CD4-positive, alpha-beta T cell treated with Interleukin-17A for 4 hours (primary cell): ENCODE results near the gene TBXA2R.
"Not testable (repeated sequence)": the region's sequence is repeated elsewhere in the genome, so short reads cannot be mapped to it uniquely, and the experiment has no call there.

Source experiments
- DNase-seq: peaks from one replicate; pipeline ENCODE4 v3.0.0-alpha.2; 2020; ENCODE audit warnings: mixed read lengths

Gene TBXA2R

GRCh38 chr19:3576696-3577443 lies 29.8 kb downstream of the TBXA2R start:
- DNase-seq: no peak

DNA sequence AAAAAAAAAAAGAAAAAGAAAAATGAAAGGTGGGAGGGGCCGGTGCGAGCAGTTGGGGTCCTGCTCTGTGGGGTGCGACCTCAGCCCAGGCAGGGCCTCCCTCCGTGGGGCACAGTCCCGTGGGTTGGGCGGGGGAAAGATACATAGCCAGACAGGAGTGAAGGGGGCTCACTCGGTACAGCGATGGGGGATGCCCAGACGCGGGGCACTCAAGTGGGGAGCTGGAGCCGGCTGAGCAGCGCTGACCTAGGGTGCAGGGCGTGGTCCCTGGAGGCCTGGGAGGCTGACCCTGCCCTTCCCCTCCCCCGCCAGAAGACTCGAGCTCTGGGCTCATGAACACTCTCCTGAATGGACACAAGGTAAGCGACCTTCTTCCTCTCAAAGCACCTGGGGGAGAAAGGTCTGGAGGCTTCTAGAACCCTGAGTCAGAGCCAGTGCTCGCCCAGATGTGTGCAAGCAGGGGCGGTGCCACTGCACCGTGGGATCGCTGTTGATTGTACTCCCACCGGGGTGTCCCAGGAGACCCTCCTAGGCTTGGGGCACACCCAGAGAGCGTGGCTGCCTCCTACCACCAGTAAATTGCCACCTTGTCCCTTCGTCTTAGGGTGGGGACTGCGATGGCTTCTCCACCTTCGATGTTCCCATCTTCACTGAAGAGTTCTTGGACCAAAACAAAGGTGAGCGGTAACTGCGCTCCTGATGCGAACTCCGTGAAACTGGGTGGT lies 30.6 kb downstream of the TBXA2R start:
- DNase-seq: no peak

- peak; percentile 38 for DNase-seq
These were observed 31.4 kb downstream of the TBXA2R start for GRCh38 chr19:3575260-3575741.

DNA sequence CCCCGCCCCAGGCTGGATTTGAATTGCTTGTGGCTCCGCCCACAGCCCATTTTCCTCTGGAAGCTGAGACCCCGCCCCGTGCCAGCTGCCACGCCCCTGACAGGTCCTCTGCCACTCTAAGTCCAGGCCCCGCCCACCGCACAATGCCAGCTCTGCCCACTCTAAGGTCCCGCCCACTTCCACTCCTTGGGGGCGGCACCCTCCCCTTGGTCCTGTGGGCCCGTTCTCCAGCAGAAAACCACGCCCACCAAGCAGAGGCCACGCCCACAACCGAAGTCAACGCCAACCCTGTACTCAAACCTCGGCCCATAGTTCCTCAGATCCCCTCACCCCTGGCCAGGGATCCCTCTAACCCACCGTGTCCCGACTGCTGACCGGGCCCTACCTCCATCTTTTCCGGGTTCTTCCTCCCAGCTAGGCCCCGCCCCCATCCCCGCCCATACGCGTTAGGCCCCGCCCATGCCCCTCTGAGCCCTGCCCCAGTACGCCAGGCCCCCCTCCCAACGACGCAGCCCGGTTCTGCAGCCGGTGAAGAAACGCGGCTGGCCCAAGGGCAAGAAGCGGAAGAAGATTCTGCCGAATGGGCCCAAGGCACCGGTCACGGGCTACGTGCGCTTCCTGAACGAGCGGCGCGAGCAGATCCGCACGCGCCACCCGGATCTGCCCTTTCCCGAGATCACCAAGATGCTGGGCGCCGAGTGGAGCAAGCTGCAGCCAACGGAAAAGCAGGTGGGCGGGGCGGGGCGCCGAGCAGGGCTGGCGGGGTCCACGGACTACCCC lies 32.6 kb downstream of the TBXA2R start:
- DNase-seq: peak; percentile 79

DNA sequence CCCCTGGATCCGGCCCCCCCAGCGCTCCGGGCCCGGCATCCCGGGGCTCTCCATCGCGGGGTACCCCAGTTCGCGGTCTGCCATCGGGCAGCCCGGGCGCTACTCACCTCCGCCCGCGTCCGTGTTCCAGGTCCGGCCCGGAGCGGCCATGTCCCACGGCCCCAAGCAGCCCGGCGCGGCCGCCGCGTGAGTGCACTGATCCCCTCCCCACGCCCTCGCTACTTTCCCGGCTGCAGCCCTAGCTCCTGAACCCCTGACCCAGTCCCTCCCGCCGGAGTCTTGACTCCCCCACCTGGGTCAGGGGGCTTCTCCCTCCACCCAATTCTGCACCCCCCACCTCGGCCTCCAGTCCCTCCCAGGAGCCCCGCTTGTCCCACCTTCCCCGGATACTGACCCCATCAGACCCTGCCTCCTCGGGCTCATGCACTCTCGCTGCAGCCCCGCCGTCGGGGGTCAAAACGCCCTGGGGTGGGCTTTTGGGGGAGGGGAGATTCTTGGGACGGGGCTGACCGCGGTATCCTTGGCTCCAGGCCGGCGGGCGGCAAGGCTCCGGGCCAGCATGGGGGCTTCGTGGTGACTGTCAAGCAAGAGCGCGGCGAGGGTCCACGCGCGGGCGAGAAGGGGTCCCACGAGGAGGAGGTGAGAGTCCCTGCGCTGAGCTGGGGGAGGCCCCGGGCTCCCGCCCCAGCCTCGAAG lies 33.4 kb downstream of the TBXA2R start:
- no peak for DNase-seq

DNA sequence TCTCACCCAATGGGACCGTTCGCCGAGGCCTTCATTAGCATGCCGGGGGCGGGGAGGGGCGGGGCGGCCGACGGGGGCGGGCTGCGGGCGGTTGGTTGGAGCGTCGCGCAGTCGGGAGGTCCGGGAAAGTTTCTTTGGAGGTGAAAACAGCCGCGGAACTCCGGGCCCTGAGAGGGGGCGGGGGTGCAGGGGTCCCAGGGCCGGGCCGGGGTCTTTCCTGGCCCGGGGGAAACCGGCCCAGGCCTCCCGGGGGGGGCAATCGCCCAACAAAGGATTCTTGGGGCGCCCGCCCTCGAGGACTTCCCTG lies 33.9 kb downstream of the TBXA2R start, which contains the start of gene HMG20B:
TSS of gene HMG20B (plus strand) at position 90 of the 307 bp plus-strand sequence. CDS start 366 bp downstream, outside the sequence.
- no peak for DNase-seq

DNA sequence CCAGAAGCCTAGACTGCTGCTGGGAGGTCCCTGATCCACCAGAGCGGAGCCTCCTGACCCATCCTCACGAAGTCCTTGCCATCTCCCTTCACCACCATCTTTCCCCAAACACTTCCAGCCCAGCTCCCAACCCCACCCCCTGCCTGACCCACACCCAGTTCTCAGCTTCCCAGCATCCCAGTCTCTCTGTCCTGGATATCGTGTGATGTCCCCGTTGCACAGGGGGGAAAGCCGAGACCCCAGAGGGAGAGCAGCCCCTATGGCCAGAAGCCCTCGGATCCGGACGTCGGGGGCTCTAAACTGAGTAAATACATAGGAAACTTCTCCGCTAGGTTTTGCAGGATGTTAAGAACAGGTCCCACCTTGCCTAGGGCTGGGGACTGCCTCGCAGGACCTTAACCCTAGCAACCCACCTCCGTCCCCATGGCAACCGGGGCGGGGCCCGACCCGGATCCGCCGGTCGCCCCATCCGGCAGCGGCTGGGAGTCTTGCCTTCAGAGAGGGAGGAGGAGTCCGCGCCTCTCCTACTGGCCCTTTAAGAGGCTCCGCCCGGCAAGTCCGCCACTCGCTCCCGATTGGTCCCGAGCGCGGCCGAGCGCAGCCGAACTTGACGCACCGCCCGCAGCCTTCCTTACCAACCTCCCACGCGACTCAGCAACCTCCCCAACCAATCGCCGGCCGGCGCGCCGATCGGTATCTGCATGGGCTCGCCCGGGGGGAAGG lies 34.4 kb downstream of the TBXA2R start:
- DNase-seq: peak; percentile 99

DNA sequence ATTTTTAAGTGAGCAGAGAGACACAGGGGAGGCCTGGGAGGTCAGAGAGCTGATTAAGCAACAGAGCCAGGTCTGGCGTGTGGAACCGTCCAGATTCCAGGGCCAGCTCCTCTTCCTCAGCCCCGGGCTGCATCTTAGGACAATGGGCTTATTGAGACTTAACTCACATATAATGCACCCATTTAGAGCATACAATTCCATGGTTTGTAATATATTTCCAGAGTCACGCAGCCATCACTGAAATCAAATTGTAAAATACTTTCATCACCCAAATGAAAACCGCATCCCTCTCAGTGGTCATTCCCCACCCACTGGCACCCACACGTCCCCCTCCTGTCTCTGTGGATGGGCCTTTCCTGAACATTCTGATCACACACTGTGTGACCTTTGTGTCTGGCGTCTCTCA lies 36.1 kb downstream of the TBXA2R start:
- no peak for DNase-seq

GRCh38 chr19:3570042-3570441 lies 36.6 kb downstream of the TBXA2R start:
- DNase-seq: not testable (repeated sequence)

DNA sequence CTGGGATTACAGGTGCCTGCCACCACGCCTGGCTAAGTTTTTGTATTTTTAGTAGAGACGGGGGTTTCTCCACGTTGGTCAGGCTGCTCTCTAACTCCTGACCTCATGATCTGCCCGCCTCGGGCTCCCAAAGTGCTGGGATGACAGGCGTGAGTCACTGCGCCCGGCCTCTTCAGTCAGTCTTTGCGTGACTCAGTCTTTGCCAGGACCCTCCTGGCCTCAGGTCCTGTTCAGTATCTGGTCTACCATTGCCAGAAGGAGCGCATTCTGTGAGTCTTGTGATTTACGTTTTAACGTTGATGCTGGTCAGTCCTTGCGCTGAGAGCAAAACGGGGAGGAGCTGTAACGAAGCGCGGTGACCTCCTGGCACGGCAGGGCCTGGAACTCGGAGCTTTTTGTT lies 41.5 kb downstream of the TBXA2R start:
- DNase-seq: no peak

DNA sequence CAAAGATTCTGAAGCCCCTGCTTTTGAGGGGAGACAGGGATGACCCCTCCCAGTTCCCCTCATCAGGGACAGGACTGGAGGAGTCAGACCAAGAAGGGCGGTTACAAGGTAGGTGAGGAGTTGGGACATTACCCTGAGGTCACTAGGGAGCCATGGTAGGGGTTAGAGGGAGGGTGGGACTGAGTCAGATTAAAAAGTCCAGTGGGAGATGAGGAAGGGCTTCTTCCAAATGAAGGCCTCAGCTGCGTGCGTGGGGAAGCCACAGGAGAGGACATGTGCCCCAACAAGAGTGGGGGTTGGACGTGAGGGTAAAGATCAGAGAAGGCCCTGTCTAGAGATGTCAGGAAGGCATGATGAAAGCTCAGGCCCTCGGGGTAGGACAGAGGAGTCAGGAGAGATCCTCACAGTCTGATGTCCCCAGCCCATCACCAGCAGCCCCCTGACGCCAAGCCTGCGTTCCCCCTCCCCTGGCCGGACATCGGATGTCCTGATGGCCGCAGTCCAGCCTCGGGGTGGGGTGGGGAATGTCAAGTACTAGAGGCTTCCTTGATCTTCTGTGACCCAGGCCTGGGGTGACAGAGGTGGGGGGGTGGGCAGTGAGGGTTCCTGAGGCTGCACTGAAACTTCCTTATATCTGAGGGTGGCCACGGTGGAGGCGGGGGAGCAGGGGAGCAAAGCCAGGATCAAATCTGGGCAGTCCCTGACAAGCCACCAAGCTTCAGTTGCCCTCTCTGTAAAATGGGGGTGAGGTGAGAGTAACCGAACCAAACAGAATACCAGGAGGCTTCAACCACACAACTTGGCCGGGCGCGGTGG lies 42.8 kb downstream of the TBXA2R start:
- no peak for DNase-seq

- DNase-seq: peak; percentile 97
These were observed 49.0 kb downstream of the TBXA2R start, which contains the start of gene MFSD12 for GRCh38 chr19:3557461-3558248. Gene MFSD12, minus strand, starts transcription at chr19:3557586. Its CDS starts 183 bp downstream, at chr19:3557403.

DNA sequence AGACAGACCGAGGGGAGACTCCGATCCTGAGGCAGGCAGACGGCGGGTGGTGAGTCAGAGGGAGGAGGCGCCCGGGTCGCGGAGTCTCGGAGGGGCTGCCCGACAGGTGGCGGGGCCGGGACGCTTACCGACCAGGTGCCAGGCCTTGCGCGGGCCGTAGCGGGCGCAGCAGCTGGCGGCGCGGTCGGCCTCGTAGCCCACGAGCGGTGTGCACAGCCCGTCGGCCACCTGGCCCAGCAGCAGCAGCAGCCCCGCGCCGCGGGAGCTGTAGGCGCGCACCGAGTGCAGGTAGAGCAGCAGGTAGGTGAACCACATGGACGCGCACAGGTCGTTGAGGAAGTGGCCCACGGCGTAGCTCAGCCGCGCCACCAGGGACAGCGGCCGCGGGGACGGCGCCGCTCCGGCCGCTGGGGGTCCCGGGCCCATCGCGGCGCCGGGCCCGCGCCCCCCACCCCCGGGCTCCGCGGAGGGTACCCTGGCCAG lies 49.7 kb downstream of the TBXA2R start:
- peak; percentile 79 for DNase-seq

GRCh38 chr19:3556423-3556977 lies 50.2 kb downstream of the TBXA2R start:
- DNase-seq: no peak

GRCh38 chr19:3555653-3556422 lies 50.8 kb downstream of the TBXA2R start:
- DNase-seq: peak; percentile 25

- DNase-seq: peak; percentile 64
These were observed 52.2 kb downstream of the TBXA2R start for GRCh38 chr19:3554254-3555083.

- DNase-seq: no peak
These were observed 54.9 kb downstream of the TBXA2R start for GRCh38 chr19:3551792-3552095.
